ENCODE measurements around the gene HTR6.
A peak's percentile ranks its signal among the peaks of the same experiment; 100 is the strongest.

HTR6 gene

GRCh38 chr1:19645411-19646251, 19.0 kb upstream of the HTR6 start:
- H3K27me3 Mint-ChIP-seq (ENCODE audit: low read depth) = peaks cover 39% of the 10 kb centered on the region
- no peak for TF ChIP-seq CTCF (IDR thresholded peaks at IDR 0.05; ENCODE audit: unreplicated experiment in 3 of 3)
- peak overlapping the region; percentile 83 to 100 (median 97) for H3K4me3 Mint-ChIP-seq
- no peaks in the 10 kb centered on the region for H3K36me3 Mint-ChIP-seq (ENCODE audit: low read depth)
- H3K27ac Mint-ChIP-seq = peak overlapping the region in 2 of 3 experiments; percentile 26 to 33
- peaks cover 37% of the 10 kb centered on the region for H3K4me1 Mint-ChIP-seq
- no peaks in the 10 kb centered on the region for H3K9me3 Mint-ChIP-seq

- TF ChIP-seq CTCF (IDR thresholded peaks at IDR 0.05; ENCODE audit: unreplicated experiment in 3 of 3) = no peak
- Mint-ChIP-seq H3K9me3 (no peaks in the 10 kb centered on the region), H3K4me3 (peak overlapping the region; percentile 53 to 100 (median 83)), H3K27ac (peak overlapping the region in 1 of 3 experiments; percentile 34), H3K27me3 (ENCODE audit: low read depth) (peaks cover 36% of the 10 kb centered on the region), H3K4me1 (peaks cover 38% of the 10 kb centered on the region), H3K36me3 (ENCODE audit: low read depth) (no peaks in the 10 kb centered on the region)
These were observed 18.0 kb upstream of the HTR6 start for GRCh38 chr1:19646377-19647319.

GRCh38 chr1:19647643-19648042, 17.0 kb upstream of the HTR6 start:
- Mint-ChIP-seq H3K4me3 (peak overlapping the region; percentile 12 to 67 (median 30)), H3K27me3 (ENCODE audit: low read depth) (peaks cover 26% of the 10 kb centered on the region), H3K9me3 (no peaks in the 10 kb centered on the region), H3K4me1 (peaks cover 37% of the 10 kb centered on the region), H3K36me3 (ENCODE audit: low read depth) (no peaks in the 10 kb centered on the region), H3K27ac (no peak overlapping the region)
- TF ChIP-seq CTCF (IDR thresholded peaks at IDR 0.05; ENCODE audit: unreplicated experiment in 3 of 3) = no peak

GRCh38 chr1:19648239-19648638, 16.4 kb upstream of the HTR6 start:
- TF ChIP-seq CTCF (IDR thresholded peaks at IDR 0.05; ENCODE audit: unreplicated experiment in 3 of 3) = no peak
- H3K36me3 Mint-ChIP-seq (ENCODE audit: low read depth) = no peaks in the 10 kb centered on the region
- no peak overlapping the region for H3K4me3 Mint-ChIP-seq
- peaks cover 20% of the 10 kb centered on the region for H3K27me3 Mint-ChIP-seq (ENCODE audit: low read depth)
- H3K9me3 Mint-ChIP-seq = no peaks in the 10 kb centered on the region
- H3K27ac Mint-ChIP-seq = no peak overlapping the region
- H3K4me1 Mint-ChIP-seq = peaks cover 31% of the 10 kb centered on the region

- TF ChIP-seq CTCF (IDR thresholded peaks at IDR 0.05; ENCODE audit: unreplicated experiment in 3 of 3) = no peak
- Mint-ChIP-seq H3K27me3 (ENCODE audit: low read depth) (peaks cover 16% of the 10 kb centered on the region), H3K36me3 (ENCODE audit: low read depth) (no peaks in the 10 kb centered on the region), H3K27ac (no peak overlapping the region), H3K4me3 (no peak overlapping the region), H3K4me1 (peaks cover 31% of the 10 kb centered on the region), H3K9me3 (no peaks in the 10 kb centered on the region)
These were observed 16.0 kb upstream of the HTR6 start for GRCh38 chr1:19648689-19649088.

Data from nephron (organoid).